ENCODE results near the gene CBR3. TPM values are rescaled to one million over a fixed set of nuclear protein-coding genes. Genes with fewer than 3 reads are reported as not detected.

CBR3 gene
- polyA plus RNA-seq (2011; rRNA removed) (10.2 and 10.9 TPM in 2 replicates), polyA minus RNA-seq (2011; rRNA and poly(A)+ RNA removed) (2.2 and 3.0 TPM in 2 replicates)

- no peak for TF ChIP-seq CTCF (IDR thresholded peaks at IDR 0.05; ENCODE audit: low read depth, low read length)
- POLR2A ChIA-PET, result interaction anchor here (1.0 to 2.0 kb wide), 3 partner anchors 21 to 185 kb away, joined by 3 to 11 read pairs (median 5); partner anchors contain the start of gene MORC3
- DNase-seq (ENCODE audit: low read depth, low spot score), result no peak
- Histone ChIP-seq H3K4me3 (ENCODE audit: low read depth, low read length) (peak within 1 kb of the TSS; percentile 76), H3K27ac (ENCODE audit: low read depth, low read length) (peak within 1 kb of the TSS; percentile 84), H3K9me3 (ENCODE audit: control insufficient read depth, insufficient read depth, low read length) (no peaks in the 10 kb centered on the region; the same call in 1 of the 2 replicates), H3K27me3 (ENCODE audit: control insufficient read depth, insufficient read depth, low read length) (no peaks in the 10 kb centered on the region)
- CTCF ChIA-PET, result interaction anchor here (1.6 kb wide), 1 partner anchor 187 kb away, joined by 3 read pairs; no protein-coding TSS in a partner anchor
Measured at GRCh38 chr21:36134803-36135390, at the start of gene CBR3. Gene CBR3 (plus strand): TSS chr21:36135079. CDS start chr21:36135193, 114 bp downstream.

- no peak for DNase-seq (ENCODE audit: low read depth, low spot score)
- no peaks in the 10 kb centered on the region; the same call in 1 of the 2 replicates for H3K9me3 ChIP-seq (ENCODE audit: control insufficient read depth, insufficient read depth, low read length)
- no peak overlapping the region for H3K4me3 ChIP-seq (ENCODE audit: low read depth, low read length)
- POLR2A ChIA-PET, result interaction anchor here (0.5 kb wide), 1 partner anchor 28 kb away, joined by 6 read pairs; no protein-coding TSS in a partner anchor
- CTCF ChIA-PET, result interaction anchor here (1.0 to 1.6 kb wide), 3 partner anchors 16 to 26 kb away, joined by 3 to 4 read pairs (median 3); no protein-coding TSS in a partner anchor
- H3K27me3 ChIP-seq (ENCODE audit: control insufficient read depth, insufficient read depth, low read length), result peaks cover 3% of the 10 kb centered on the region
- no peak overlapping the region for H3K27ac ChIP-seq (ENCODE audit: low read depth, low read length)
- peak; percentile 18; the same call in 1 of the 2 replicates for TF ChIP-seq CTCF (IDR thresholded peaks at IDR 0.05; ENCODE audit: low read depth, low read length)
Measured at GRCh38 chr21:36087362-36088138, 47.3 kb upstream of the CBR3 start.

GRCh38 chr21:36089946-36090345 is 44.9 kb upstream of the CBR3 start:
- TF ChIP-seq CTCF (IDR thresholded peaks at IDR 0.05; ENCODE audit: low read depth, low read length), result no peak
- ChIA-PET POLR2A (no interaction called here), CTCF (no interaction called here)
- H3K9me3 ChIP-seq (ENCODE audit: control insufficient read depth, insufficient read depth, low read length), result peaks cover 12% of the 10 kb centered on the region; the same call in 1 of the 2 replicates
- DNase-seq (ENCODE audit: low read depth, low spot score), result no peak
- peaks cover 3% of the 10 kb centered on the region for H3K27me3 ChIP-seq (ENCODE audit: control insufficient read depth, insufficient read depth, low read length)
- H3K27ac ChIP-seq (ENCODE audit: low read depth, low read length), result no peak overlapping the region
- H3K4me3 ChIP-seq (ENCODE audit: low read depth, low read length), result no peak overlapping the region

- TF ChIP-seq CTCF (IDR thresholded peaks at IDR 0.05; ENCODE audit: low read depth, low read length), result no peak
- Histone ChIP-seq H3K9me3 (ENCODE audit: control insufficient read depth, insufficient read depth, low read length) (peaks cover 12% of the 10 kb centered on the region; the same call in 1 of the 2 replicates), H3K4me3 (ENCODE audit: low read depth, low read length) (no peak overlapping the region), H3K27ac (ENCODE audit: low read depth, low read length) (no peak overlapping the region), H3K27me3 (ENCODE audit: control insufficient read depth, insufficient read depth, low read length) (peaks cover 3% of the 10 kb centered on the region)
- POLR2A ChIA-PET, result no interaction called here
- CTCF ChIA-PET, result no interaction called here
- DNase-seq (ENCODE audit: low read depth, low spot score), result no peak
Measured at GRCh38 chr21:36092681-36093080, 42.2 kb upstream of the CBR3 start.

Measured in AG04450 (cell line).